ENCODE results near the gene PAFAH1B2.

PAFAH1B2 gene

DNA sequence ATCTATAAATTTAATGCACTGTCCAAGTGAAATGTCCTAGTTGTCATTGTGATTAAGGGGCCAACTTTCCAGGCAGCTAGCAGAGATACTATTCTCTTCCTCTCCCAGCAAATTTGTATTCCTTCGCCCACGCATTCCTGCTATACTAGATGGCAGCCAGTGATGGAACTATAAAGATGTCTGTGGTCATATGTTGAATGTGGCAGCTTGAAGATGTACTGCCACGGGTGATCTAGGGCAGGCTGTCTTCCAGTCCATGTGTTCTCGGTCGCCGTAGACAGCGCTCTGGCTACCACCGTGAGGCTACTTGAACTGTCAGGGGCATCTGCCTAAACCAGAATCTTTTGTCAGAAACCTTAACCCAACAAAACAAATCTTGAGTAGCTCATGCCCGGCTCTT, 26.1 kb downstream of the PAFAH1B2 start:
- H3K4me3 ChIP-seq (ENCODE audit: low read depth, low read length), result no peak overlapping the region
- TF ChIP-seq, protein P1, sequence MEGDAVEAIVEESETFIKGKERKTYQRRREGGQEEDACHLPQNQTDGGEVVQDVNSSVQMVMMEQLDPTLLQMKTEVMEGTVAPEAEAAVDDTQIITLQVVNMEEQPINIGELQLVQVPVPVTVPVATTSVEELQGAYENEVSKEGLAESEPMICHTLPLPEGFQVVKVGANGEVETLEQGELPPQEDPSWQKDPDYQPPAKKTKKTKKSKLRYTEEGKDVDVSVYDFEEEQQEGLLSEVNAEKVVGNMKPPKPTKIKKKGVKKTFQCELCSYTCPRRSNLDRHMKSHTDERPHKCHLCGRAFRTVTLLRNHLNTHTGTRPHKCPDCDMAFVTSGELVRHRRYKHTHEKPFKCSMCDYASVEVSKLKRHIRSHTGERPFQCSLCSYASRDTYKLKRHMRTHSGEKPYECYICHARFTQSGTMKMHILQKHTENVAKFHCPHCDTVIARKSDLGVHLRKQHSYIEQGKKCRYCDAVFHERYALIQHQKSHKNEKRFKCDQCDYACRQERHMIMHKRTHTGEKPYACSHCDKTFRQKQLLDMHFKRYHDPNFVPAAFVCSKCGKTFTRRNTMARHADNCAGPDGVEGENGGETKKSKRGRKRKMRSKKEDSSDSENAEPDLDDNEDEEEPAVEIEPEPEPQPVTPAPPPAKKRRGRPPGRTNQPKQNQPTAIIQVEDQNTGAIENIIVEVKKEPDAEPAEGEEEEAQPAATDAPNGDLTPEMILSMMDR (IDR thresholded peaks at IDR 0.05; ENCODE audit: low read depth, low read length), result no peak

DNA sequence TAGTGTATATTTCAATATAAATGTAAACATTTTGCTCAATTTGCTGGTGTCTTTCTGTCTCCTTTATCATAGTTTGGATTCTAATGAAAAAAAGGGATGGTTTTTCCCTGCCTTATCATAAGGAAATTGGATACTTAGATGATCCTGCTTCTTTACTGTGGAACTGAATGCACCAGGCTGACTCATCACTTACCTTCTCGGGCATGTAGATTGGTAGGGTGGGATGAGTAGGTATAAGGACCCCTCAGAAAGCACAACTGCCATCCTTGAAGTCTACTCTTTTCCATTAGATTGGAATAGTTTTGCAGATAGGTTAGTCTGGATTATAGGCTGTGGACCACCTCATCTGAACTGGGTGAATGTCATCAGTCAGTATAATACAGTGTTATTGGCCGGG, 26.9 kb downstream of the PAFAH1B2 start:
- TF ChIP-seq, protein P1 (IDR thresholded peaks at IDR 0.05; ENCODE audit: low read depth, low read length), result no peak
- no peak overlapping the region for H3K4me3 ChIP-seq (ENCODE audit: low read depth, low read length)

DNA sequence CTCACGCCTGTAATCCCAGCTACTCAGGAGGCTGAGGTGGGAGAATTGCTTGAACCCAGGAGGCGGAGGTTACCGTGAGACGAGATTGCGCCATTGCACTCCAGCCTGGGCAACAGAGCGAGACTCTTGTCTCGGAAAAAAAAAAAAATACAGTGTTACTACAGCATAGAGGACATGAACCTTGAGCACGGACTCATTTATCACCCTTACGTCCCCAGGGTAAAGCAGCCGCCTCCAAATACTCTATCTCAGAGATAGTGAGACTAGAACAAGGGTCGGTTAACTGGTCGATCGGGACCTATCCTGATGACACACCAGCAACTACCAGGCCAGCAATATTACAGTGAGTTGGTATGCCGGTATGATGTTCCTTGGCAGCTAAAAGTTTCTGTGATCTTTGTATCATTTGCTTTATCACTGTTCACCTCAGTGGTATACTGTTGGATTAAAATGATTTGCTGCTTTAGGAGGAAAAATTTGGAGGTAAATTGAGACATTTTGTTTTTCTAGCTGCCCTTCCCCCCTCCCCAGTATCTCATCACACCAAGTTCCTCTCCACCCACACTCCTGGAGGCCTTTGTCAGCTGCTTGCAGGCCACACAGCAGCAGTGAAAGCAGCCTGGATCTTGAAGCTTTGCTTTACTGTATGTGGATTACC, 27.4 kb downstream of the PAFAH1B2 start:
- TF ChIP-seq, protein P1 (IDR thresholded peaks at IDR 0.05; ENCODE audit: low read depth, low read length), result no peak
- H3K4me3 ChIP-seq (ENCODE audit: low read depth, low read length), result no peak overlapping the region

DNA sequence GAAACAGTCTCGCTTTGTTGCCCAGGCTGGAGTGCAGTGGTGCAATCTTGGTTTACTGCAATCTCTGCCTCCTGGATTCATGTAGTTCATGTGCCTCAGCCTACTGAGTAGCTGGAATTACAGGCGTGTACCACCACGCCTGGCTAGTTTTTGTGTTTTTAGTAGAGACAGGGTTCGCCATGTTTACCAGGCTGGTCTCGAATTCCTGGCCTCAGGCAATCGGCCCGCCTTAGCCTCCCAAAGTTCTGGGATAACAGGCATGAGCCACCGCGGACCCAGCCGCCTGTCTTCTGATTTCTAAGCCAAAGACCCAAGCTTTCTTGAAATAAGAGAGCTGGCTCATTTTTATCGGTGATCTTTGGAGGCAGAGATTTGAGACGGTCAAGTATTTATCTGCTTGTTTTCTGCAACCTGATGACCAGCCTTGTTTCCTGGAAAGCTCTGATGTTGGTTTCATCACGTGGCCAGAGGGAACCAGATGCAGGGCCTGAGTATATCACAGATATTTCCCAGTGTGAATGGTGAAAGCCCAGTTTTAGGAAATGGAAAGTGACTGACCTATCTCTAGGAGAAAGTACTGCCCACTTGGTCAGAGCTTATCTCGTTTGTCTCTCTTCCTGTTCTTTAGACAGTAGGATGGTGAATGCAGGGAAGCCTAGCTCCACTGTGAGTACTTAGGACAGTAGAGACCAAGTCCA, 28.8 kb downstream of the PAFAH1B2 start:
- no peak overlapping the region for H3K4me3 ChIP-seq (ENCODE audit: low read depth, low read length)
- TF ChIP-seq, protein P1 (IDR thresholded peaks at IDR 0.05; ENCODE audit: low read depth, low read length), result no peak

DNA sequence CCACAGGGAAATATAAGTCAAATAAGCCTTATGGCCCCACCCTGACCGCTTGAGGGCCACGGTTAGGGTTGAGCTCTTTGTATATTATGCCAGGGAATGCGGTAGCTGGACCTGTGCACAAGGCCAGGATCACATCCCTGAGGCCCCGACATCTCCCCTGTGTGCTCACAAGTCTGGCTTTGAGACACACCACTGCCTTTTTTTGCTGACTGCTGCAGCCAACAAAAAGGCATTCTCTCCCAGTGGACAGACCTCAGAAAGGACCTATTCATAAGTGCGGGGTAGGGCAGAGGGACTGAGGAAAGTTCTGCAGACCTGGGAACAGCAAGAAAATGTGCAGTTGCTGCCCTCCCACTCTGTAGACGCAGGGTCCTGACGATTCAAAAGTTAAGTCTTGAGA, 31.0 kb downstream of the PAFAH1B2 start:
- no peak overlapping the region for H3K4me3 ChIP-seq (ENCODE audit: low read depth, low read length)
- TF ChIP-seq, protein P1 (IDR thresholded peaks at IDR 0.05; ENCODE audit: low read depth, low read length), result no peak

DNA sequence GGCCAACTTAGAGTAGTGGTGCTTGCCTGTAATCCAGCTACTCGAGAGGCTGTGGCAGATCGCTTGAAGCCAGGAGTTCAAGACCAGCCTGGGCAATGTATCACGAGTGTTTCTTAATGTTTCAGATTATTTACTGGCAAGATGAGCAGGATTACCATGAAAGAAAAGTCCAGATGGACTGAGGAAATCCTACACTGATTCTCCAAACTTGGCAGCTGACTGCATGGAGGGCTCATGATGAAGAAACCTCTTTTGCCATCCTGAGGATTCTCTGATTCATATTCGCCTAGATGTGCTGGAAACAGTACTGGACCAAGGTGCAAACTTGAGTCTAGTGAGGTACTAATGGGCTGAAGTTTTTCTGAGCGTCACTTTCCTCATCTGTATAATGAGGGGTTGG, 31.7 kb downstream of the PAFAH1B2 start:
- TF ChIP-seq, protein P1 (IDR thresholded peaks at IDR 0.05; ENCODE audit: low read depth, low read length), result no peak
- no peak overlapping the region for H3K4me3 ChIP-seq (ENCODE audit: low read depth, low read length)

DNA sequence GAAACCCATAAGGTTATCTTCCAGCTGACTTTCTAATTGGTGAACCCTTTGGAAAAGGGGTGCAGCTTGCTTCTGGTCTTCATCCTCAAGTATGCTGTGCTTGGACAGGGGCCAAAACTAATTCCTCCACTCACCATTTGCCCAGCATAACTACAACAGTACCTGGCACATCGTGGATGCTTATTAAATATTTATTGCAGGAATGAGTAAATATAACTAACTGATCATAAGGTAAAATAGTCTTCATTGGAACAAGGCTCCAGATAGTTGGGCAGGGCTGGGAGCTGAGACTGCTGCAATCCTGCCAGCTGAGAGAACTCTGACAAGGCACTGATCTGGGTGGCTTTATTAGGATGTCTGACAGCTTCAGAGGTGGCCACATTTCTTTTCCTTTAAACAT, 32.1 kb downstream of the PAFAH1B2 start:
- TF ChIP-seq, protein P1 (IDR thresholded peaks at IDR 0.05; ENCODE audit: low read depth, low read length), result no peak
- no peak overlapping the region for H3K4me3 ChIP-seq (ENCODE audit: low read depth, low read length)

Measured in WI38 (cell line).